Liver (tissue), 3 donors: ENCODE data around the gene GPM6B.

Experiments
- CTCF ChIP-seq: fragments of 150-350 bp; IDR thresholded peaks from 2 replicates; pipeline ENCODE4 v1.5.1; 2017; ENCODE audit warnings: improper control_type of control experiment, low read depth, low read length; ENCODE audit not compliant: missing input control
- GABPA ChIP-seq, 2 donors: IDR thresholded peaks in 1 of 2; conservative IDR thresholded peaks in 1 of 2; 2 replicates each; pipeline ENCODE4 v1.6.1; 2016; ENCODE audit warnings: antibody characterized with exemption in 2 of 2, mild to moderate bottlenecking in 1 of 2, moderate library complexity in 1 of 2
- NR2F2 ChIP-seq: IDR thresholded peaks from 2 replicates; pipeline ENCODE4 v1.6.1; 2016; ENCODE audit warnings: antibody characterized with exemption
- RAD21 ChIP-seq, 2 donors: IDR thresholded peaks; 2 replicates each; pipeline ENCODE4 v1.6.1; 2016; ENCODE audit warnings: antibody characterized with exemption in 2 of 2, mild to moderate bottlenecking in 2 of 2
- TAF1 ChIP-seq: conservative IDR thresholded peaks from 2 replicates; pipeline ENCODE4 v1.6.1; 2016; ENCODE audit warnings: antibody characterized with exemption, mild to moderate bottlenecking
- YY1 ChIP-seq: IDR thresholded peaks from 2 replicates; pipeline ENCODE4 v1.6.1; 2016; ENCODE audit warnings: antibody characterized with exemption, mild to moderate bottlenecking
- donor health status: healthy.
- donor health status: healthy.

DNA sequence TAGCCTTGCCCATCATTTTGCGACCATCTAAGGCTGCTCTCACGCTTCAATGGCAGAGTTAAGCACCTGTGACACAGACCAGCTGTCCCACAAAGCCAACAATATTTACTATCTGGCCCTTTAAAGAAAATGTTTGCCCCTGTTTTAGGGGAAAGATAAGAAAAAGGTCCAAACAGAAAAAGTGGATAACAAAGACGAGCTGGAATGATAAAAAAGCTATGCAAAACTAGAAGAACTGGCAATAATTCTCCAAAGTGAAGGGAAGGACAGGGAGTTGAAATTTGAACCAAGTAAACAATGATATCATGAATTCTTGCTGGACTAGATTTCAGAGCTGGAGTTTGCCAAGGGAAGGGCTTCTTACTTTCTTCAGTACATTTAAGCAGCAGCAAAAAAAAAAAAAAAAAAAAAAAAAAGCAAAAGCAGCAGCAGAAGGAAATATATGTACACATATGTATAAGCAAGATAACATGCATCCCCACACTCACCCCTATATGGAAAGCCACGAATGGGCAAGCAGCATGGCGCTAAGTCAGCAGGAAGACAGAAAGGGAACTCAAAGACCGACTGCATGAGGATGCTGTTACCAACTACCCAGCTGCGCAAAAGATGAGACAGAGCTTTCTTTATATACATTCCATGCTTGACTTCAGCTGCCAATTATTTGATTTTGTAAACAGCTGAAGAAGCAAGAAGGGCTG is 94.9 kb downstream of the GPM6B start:
- TF ChIP-seq CTCF (no peak), TAF1 (no peak), YY1 (no peak), RAD21 (IDR thresholded peaks at IDR 0.05) (no peak), GABPA (IDR thresholded peaks at IDR 0.05 in 1 of 2, conservative IDR thresholded peaks at IDR 0.05 in 1 of 2) (no peak), NR2F2 (no peak)
